Caco-2 (cell line): ENCODE measurements around the gene GRM5. TPM values are rescaled to one million over a fixed set of nuclear protein-coding genes. Genes with fewer than 3 reads are reported as not detected.

Experiments used
- BruUV-seq: library from RNA; stranded (reverse); fragments of 400-500 nt; replicated peaks from 2 replicates; lab custom pipeline; 2021; lab: Mats Ljungman, UMichigan
- CTCF ChIA-PET: fragments of 300-600 bp; sonication (Branson Sonifier 250); formaldehyde crosslinking; loops from one replicate; lab custom pipeline; 2022; ENCODE audit warnings: antibody characterized with exemption; lab: Charles Lee
- POLR2A ChIA-PET: fragments of 300-600 bp; sonication (Branson Sonifier 250); formaldehyde crosslinking; loops from one replicate; lab custom pipeline; 2022; ENCODE audit warnings: antibody characterized with exemption; lab: Charles Lee
- DNase-seq, 2 experiments: peaks; one replicate each; pipeline versions ENCODE4 v3.0.0 to v3.0.0-alpha.2; 2020 to 2022
- H3K27me3 ChIP-seq: replicated peaks from 2 replicates; pipeline ENCODE4 v1.6.0; 2011; ENCODE audit warnings: low read length; ENCODE audit not compliant: control insufficient read depth, insufficient read depth
- H3K36me3 ChIP-seq: 2 replicates; pipeline ENCODE4 v1.5.1; 2011; ENCODE audit warnings: low read length; ENCODE audit not compliant: control insufficient read depth, insufficient read depth
- H3K4me1 ChIP-seq: fragments of 250-450 bp; sonication (Bioruptor Pico); 2 replicates; pipeline ENCODE4 v1.5.1; 2020; ENCODE audit warnings: mild to moderate bottlenecking
- H3K4me3 ChIP-seq: 2 replicates; pipeline ENCODE4 v1.5.1; 2011; ENCODE audit warnings: low read depth, mild to moderate bottlenecking, control low read depth, low read length
- H3K9me3 ChIP-seq: fragments of 250-450 bp; sonication (Bioruptor Pico); 2 replicates; pipeline ENCODE4 v1.5.1; 2020; ENCODE audit warnings: mild to moderate bottlenecking, moderate library complexity
- H3K27ac Mint-ChIP-seq: one replicate; pipeline ENCODE4 v1.8.0; 2022; ENCODE audit warnings: mixed read lengths; ENCODE audit not compliant: unreplicated experiment
- H3K27me3 Mint-ChIP-seq: one replicate; pipeline ENCODE4 v1.8.0; 2022; ENCODE audit warnings: mixed read lengths; ENCODE audit not compliant: insufficient read depth, unreplicated experiment
- H3K36me3 Mint-ChIP-seq: one replicate; pipeline ENCODE4 v1.8.0; 2022; ENCODE audit warnings: mild to moderate bottlenecking, mixed read lengths; ENCODE audit not compliant: insufficient read depth, unreplicated experiment
- H3K4me1 Mint-ChIP-seq: one replicate; pipeline ENCODE4 v1.8.0; 2022; ENCODE audit warnings: low read depth, mixed read lengths; ENCODE audit not compliant: unreplicated experiment
- H3K4me3 Mint-ChIP-seq: one replicate; pipeline ENCODE4 v1.8.0; 2022; ENCODE audit warnings: mild to moderate bottlenecking, moderate library complexity, mixed read lengths; ENCODE audit not compliant: unreplicated experiment
- H3K9me3 Mint-ChIP-seq: one replicate; pipeline ENCODE4 v1.8.0; 2022; ENCODE audit warnings: mixed read lengths; ENCODE audit not compliant: unreplicated experiment
- intact Hi-C: fragments of 100-400 bp; cut with micrococcal nuclease; formaldehyde crosslinking; loops from one replicate; pipeline ENCODE4 v1.10.0; 2022; ENCODE audit not compliant: unreplicated experiment
- total RNA-seq: library from RNA; stranded (reverse); gene quantifications from 2 replicates; pipeline ENCODE4 v1.2.3, GENCODE V29; 2022
- TF ChIP-seq, protein P1 (sequence below), 2 experiments: fragments of 200-600 bp in 1 of 2; IDR thresholded peaks; 1 replicate in 1 of 2; 2 replicates in 1 of 2; pipeline versions ENCODE4 v1.5.1 to v1.8.0; 2011 to 2022; ENCODE audit warnings: antibody characterized with exemption in 1 of 2, control low read depth in 1 of 2, inconsistent platforms in 1 of 2, low read depth in 1 of 2, low read length in 1 of 2, mild to moderate bottlenecking in 1 of 2, moderate library complexity in 1 of 2; ENCODE audit not compliant: insufficient read depth in 1 of 2, severe bottlenecking in 1 of 2, unreplicated experiment in 1 of 2

GRM5 gene
- total RNA-seq, 1 experiment from 2014 or later, result not detected

DNA sequence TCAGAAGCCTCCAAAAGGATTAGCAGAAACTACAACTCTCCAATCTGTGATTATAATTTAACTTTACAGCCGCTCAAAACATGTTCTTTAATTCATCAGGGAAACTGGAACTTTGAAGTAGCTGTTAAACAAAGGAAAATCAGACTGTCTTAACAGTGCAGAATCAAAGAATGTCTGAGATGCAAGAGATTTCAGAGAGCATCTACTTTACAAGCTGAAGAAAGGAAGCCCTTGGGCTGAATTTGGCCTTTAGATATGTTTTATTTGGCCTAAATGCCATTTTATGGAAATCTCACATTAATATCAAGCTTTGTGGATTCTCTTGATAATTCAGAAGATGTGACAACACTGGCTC lies 446.7 kb downstream of the GRM5 start:
- Histone ChIP-seq H3K4me1 (no peaks in the 10 kb centered on the region), H3K4me3 (no peak overlapping the region), H3K36me3 (no peaks in the 10 kb centered on the region), H3K9me3 (no peaks in the 10 kb centered on the region), H3K27me3 (no peaks in the 10 kb centered on the region)
- Mint-ChIP-seq H3K36me3 (no peaks in the 10 kb centered on the region), H3K27me3 (peaks cover 10% of the 10 kb centered on the region), H3K27ac (no peak overlapping the region), H3K9me3 (no peaks in the 10 kb centered on the region), H3K4me1 (no peaks in the 10 kb centered on the region), H3K4me3 (no peak overlapping the region)
- CTCF ChIA-PET, result no interaction called here
- no TSS peak for BruUV-seq
- intact Hi-C loops, result no loop called here
- no peak for DNase-seq
- POLR2A ChIA-PET, result no interaction called here
- TF ChIP-seq, protein P1, sequence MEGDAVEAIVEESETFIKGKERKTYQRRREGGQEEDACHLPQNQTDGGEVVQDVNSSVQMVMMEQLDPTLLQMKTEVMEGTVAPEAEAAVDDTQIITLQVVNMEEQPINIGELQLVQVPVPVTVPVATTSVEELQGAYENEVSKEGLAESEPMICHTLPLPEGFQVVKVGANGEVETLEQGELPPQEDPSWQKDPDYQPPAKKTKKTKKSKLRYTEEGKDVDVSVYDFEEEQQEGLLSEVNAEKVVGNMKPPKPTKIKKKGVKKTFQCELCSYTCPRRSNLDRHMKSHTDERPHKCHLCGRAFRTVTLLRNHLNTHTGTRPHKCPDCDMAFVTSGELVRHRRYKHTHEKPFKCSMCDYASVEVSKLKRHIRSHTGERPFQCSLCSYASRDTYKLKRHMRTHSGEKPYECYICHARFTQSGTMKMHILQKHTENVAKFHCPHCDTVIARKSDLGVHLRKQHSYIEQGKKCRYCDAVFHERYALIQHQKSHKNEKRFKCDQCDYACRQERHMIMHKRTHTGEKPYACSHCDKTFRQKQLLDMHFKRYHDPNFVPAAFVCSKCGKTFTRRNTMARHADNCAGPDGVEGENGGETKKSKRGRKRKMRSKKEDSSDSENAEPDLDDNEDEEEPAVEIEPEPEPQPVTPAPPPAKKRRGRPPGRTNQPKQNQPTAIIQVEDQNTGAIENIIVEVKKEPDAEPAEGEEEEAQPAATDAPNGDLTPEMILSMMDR (IDR thresholded peaks at IDR 0.05; ENCODE audit: insufficient read depth in 1 of 2, low read depth in 1 of 2, low read length in 1 of 2, severe bottlenecking in 1 of 2, unreplicated experiment in 1 of 2), result no peak

GRCh38 chr11:88618327-88619070 lies 447.3 kb downstream of the GRM5 start:
- ChIA-PET CTCF (no interaction called here), POLR2A (no interaction called here)
- intact Hi-C loops, result no loop called here
- Histone ChIP-seq H3K4me3 (no peak overlapping the region), H3K4me1 (no peaks in the 10 kb centered on the region), H3K27me3 (no peaks in the 10 kb centered on the region), H3K9me3 (no peaks in the 10 kb centered on the region; the same call in 1 of the 2 replicates), H3K36me3 (no peaks in the 10 kb centered on the region)
- BruUV-seq, result no TSS peak
- TF ChIP-seq, protein P1 (IDR thresholded peaks at IDR 0.05; ENCODE audit: insufficient read depth in 1 of 2, low read depth in 1 of 2, low read length in 1 of 2, severe bottlenecking in 1 of 2, unreplicated experiment in 1 of 2), result no peak
- Mint-ChIP-seq H3K4me3 (no peak overlapping the region), H3K27me3 (peaks cover 10% of the 10 kb centered on the region), H3K9me3 (no peaks in the 10 kb centered on the region), H3K27ac (no peak overlapping the region), H3K4me1 (no peaks in the 10 kb centered on the region), H3K36me3 (no peaks in the 10 kb centered on the region)
- no peak for DNase-seq

DNA sequence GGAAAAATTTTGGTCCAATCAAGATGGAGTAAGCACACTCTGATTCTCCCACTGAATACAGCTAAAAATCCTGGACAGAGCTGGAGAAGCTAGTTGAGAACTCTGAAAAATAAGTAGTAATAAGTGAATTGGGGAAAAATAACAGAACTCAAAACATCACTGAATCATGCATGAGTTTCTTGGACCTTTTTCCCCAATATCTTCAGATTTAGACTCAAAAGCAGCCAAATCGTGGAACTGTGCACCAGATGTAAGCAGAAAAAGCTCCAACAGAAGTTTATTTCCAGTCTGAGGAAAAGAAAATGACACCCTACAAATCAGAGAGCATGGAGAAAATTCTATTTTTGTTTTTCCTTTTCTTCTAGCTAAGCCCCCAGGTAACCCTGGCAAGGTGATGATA lies 448.6 kb downstream of the GRM5 start:
- H3K27me3 Mint-ChIP-seq, result peaks cover 6% of the 10 kb centered on the region
- intact Hi-C loops, result no loop called here
- TF ChIP-seq, protein P1 (IDR thresholded peaks at IDR 0.05; ENCODE audit: insufficient read depth in 1 of 2, low read depth in 1 of 2, low read length in 1 of 2, severe bottlenecking in 1 of 2, unreplicated experiment in 1 of 2), result no peak
- H3K9me3 Mint-ChIP-seq, result no peaks in the 10 kb centered on the region
- no peaks in the 10 kb centered on the region for H3K27me3 ChIP-seq
- H3K4me1 Mint-ChIP-seq, result no peaks in the 10 kb centered on the region
- no peaks in the 10 kb centered on the region for H3K36me3 Mint-ChIP-seq
- H3K4me1 ChIP-seq, result no peaks in the 10 kb centered on the region
- no peaks in the 10 kb centered on the region for H3K36me3 ChIP-seq
- no peak overlapping the region for H3K4me3 Mint-ChIP-seq
- POLR2A ChIA-PET, result no interaction called here
- no TSS peak for BruUV-seq
- CTCF ChIA-PET, result no interaction called here
- no peak overlapping the region for H3K4me3 ChIP-seq
- H3K27ac Mint-ChIP-seq, result no peak overlapping the region
- H3K9me3 ChIP-seq, result no peaks in the 10 kb centered on the region; the same call in 1 of the 2 replicates
- DNase-seq, result no peak
